OCI-LY3 (cell line): ENCODE measurements around the gene CLCN3.

Source experiments
- H2AFZ ChIP-seq: fragments of 200-600, 300-600 bp; shearing (Covaris generic); 2 replicates; pipeline ENCODE4 v1.6.0; 2014; ENCODE audit warnings: antibody characterized with exemption, low read depth, low read length
- H3K27ac ChIP-seq: fragments of 200-600, 300-600 bp; sonication (generic); 2 replicates; pipeline ENCODE4 v1.5.1; 2014; ENCODE audit warnings: mild to moderate bottlenecking, low read length, moderate library complexity, mixed read lengths
- H3K27me3 ChIP-seq: fragments of 200-600, 300-600 bp; sonication (generic); 2 replicates; pipeline ENCODE4 v1.6.1; 2014; ENCODE audit warnings: low read depth, low read length, mixed read lengths
- H3K36me3 ChIP-seq: fragments of 200-600, 300-600 bp; sonication (generic); replicated peaks from 2 replicates; pipeline ENCODE3; 2014; ENCODE audit warnings: low read depth, low read length, mixed read lengths
- H3K4me1 ChIP-seq: fragments of 300-600, 200-600 bp; sonication (generic); 2 replicates; pipeline ENCODE4 v1.6.1; 2014; ENCODE audit warnings: low read length, mixed read lengths
- H3K4me2 ChIP-seq: fragments of 200-600, 300-600 bp; sonication (generic); 2 replicates; pipeline ENCODE4 v1.6.1; 2014; ENCODE audit warnings: low read length, mixed read lengths
- H3K4me3 ChIP-seq: fragments of 300-600, 200-600 bp; sonication (generic); 2 replicates; pipeline ENCODE4 v1.5.1; 2014; ENCODE audit warnings: antibody characterized with exemption, mild to moderate bottlenecking, low read length, moderate library complexity
- H3K79me2 ChIP-seq: fragments of 300-600, 200-600 bp; shearing (Covaris generic); 2 replicates; pipeline ENCODE4 v1.6.1; 2014; ENCODE audit warnings: mild to moderate bottlenecking, low read length, mixed read lengths
- H3K9ac ChIP-seq: fragments of 300-600, 200-600 bp; shearing (Covaris generic); 2 replicates; pipeline ENCODE4 v1.6.0; 2014; ENCODE audit warnings: mild to moderate bottlenecking, low read length, moderate library complexity
- H3K9me3 ChIP-seq: fragments of 200-600, 300-600 bp; shearing (Covaris generic); 2 replicates; pipeline ENCODE4 v1.6.1; 2014; ENCODE audit warnings: low read length, mixed read lengths; ENCODE audit not compliant: insufficient read depth
- H4K20me1 ChIP-seq: fragments of 200-600, 300-600 bp; sonication (generic); 2 replicates; pipeline ENCODE4 v1.6.1; 2016; ENCODE audit warnings: low read length, mixed read lengths; ENCODE audit not compliant: insufficient read depth
- CTCF ChIP-seq: fragments of 200-600, 300-600 bp; sonication (generic); IDR thresholded peaks from 2 replicates; pipeline ENCODE4 v1.5.1; 2014; ENCODE audit warnings: antibody characterized with exemption, low read length, low read depth
- EZH2phosphoT487 ChIP-seq: fragments of 200-600 bp; shearing (Covaris generic); IDR thresholded peaks from 2 replicates; pipeline ENCODE4 v1.6.1; 2018; ENCODE audit warnings: antibody characterized with exemption, mixed run types, low read depth

Gene CLCN3

GRCh38 chr4:169582203-169582602, 38.2 kb upstream of the CLCN3 start:
- TF ChIP-seq EZH2phosphoT487, result no peak
- TF ChIP-seq CTCF, result peak; percentile 28
- no peak overlapping the region for H3K27ac ChIP-seq
- no peaks in the 10 kb centered on the region for H4K20me1 ChIP-seq
- H3K4me2 ChIP-seq, result no peak overlapping the region
- H3K79me2 ChIP-seq, result no peaks in the 10 kb centered on the region
- H3K9ac ChIP-seq, result no peak overlapping the region
- no peak overlapping the region for H3K4me3 ChIP-seq
- no peaks in the 10 kb centered on the region for H3K9me3 ChIP-seq
- H3K4me1 ChIP-seq, result peaks cover 7% of the 10 kb centered on the region
- no peaks in the 10 kb centered on the region for H3K27me3 ChIP-seq
- H2AFZ ChIP-seq, result no peak overlapping the region
- H3K36me3 ChIP-seq, result peaks cover 4% of the 10 kb centered on the region

DNA sequence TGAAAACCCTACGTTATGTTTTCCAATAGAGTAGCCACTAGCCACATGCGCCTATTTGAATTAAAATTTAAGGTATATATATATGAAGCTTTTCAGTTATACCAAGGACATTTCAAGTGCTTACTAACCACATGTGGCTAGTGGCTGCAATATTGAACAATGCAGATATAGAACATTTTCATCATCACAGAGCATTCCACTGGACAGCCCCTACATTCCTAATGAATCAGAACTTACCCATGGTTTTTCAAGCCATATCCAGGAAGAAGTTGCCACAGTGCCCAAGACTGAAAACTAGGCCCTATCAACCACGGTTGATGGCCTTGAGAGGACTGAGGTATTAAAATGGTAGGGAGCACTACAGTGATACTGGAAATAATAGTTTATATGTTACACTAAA, 37.7 kb upstream of the CLCN3 start:
- no peak overlapping the region for H2AFZ ChIP-seq
- H3K4me3 ChIP-seq, result no peak overlapping the region
- no peaks in the 10 kb centered on the region for H4K20me1 ChIP-seq
- peaks cover 7% of the 10 kb centered on the region for H3K4me1 ChIP-seq
- no peaks in the 10 kb centered on the region for H3K27me3 ChIP-seq
- no peaks in the 10 kb centered on the region for H3K9me3 ChIP-seq
- H3K4me2 ChIP-seq, result no peak overlapping the region
- H3K36me3 ChIP-seq, result peaks cover 4% of the 10 kb centered on the region
- no peak overlapping the region for H3K27ac ChIP-seq
- no peaks in the 10 kb centered on the region for H3K79me2 ChIP-seq
- TF ChIP-seq EZH2phosphoT487, result no peak
- TF ChIP-seq CTCF, result no peak
- H3K9ac ChIP-seq, result no peak overlapping the region

DNA sequence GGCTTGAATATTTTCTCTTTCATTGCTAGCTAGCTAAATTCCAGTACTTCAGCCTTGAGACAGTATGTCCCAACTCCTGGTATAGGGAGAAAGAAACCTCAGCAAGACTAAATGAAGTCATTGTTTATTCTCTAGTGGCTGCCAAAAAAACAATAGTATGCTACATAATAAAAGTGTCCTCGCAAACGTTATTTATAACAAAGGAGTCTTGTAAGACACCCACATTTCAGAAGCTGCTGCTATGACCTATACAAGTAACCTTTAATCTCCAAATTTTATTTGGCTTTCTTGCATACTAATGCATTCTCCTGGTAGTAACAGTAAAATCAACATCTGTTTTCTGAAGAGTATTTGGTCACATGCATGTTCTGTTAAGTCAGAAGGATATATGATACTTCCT, 36.8 kb upstream of the CLCN3 start:
- no peak overlapping the region for H3K27ac ChIP-seq
- H3K4me3 ChIP-seq, result no peak overlapping the region
- no peaks in the 10 kb centered on the region for H3K27me3 ChIP-seq
- H4K20me1 ChIP-seq, result no peaks in the 10 kb centered on the region
- no peak overlapping the region for H2AFZ ChIP-seq
- H3K9me3 ChIP-seq, result no peaks in the 10 kb centered on the region
- H3K79me2 ChIP-seq, result no peaks in the 10 kb centered on the region
- H3K9ac ChIP-seq, result no peak overlapping the region
- peaks cover 4% of the 10 kb centered on the region for H3K36me3 ChIP-seq
- no peak overlapping the region for H3K4me2 ChIP-seq
- no peak for TF ChIP-seq CTCF
- no peak for TF ChIP-seq EZH2phosphoT487
- peaks cover 7% of the 10 kb centered on the region for H3K4me1 ChIP-seq

DNA sequence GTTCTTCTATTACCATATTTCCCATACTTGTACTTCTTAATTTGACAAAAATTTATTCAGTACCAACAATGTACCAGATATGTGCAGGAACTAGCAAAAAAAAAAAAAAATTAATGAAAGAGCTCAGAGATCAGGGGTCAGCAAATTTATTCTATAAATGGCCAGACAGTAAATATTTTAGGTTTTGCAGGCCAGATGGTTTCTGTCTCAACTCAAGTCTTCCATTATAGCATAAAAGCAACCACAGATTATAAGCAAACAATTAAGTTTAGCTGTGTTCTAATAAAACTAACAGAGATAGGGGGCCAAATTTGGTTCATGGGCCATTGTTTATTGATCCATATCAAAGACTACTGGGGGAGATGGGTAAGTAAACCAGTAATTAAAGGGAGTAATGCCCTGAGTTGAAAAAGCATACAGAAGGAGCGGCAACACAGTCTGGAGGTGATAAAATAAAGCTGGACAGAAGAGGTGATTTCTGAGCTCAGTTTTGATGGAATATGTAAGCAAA, 27.3 kb upstream of the CLCN3 start:
- Histone ChIP-seq H3K4me1 (no peaks in the 10 kb centered on the region), H2AFZ (no peak overlapping the region), H3K27ac (no peak overlapping the region), H3K4me3 (no peak overlapping the region), H3K4me2 (no peak overlapping the region), H3K27me3 (no peaks in the 10 kb centered on the region), H4K20me1 (no peaks in the 10 kb centered on the region), H3K9ac (no peak overlapping the region), H3K36me3 (no peaks in the 10 kb centered on the region), H3K79me2 (no peaks in the 10 kb centered on the region), H3K9me3 (no peaks in the 10 kb centered on the region)
- TF ChIP-seq EZH2phosphoT487 (no peak), CTCF (no peak)
